ENCODE results near the gene SAA4.
"Not testable (repeated sequence)": the region's sequence is repeated elsewhere in the genome, so short reads cannot be mapped to it uniquely, and the experiment has no call there.

Gene SAA4

DNA sequence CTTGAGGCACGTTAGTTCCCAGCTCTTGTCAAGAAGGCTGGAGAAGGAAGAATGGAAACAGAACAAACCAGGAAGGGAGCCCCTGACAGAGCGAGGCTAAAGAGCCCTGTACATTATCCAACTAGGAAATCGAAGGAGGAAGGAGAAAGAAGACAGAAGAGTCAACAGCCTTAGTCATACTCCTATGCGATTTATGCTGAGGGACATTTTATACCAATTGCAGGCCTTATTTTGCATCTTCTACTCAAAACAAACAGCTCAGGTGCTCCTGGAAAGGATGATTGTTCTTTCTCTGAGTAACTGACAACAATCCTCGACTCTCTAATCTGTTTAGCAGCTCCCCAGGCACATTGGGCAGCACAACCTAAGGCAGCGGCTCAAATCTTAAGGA lies 10.6 kb upstream of the SAA4 start:
- in situ Hi-C loops (cut with HindIII; ENCODE audit: low sequenced_read_pairs), result not testable (repeated sequence)

- in situ Hi-C loops (cut with HindIII; ENCODE audit: low sequenced_read_pairs), result not testable (repeated sequence)
Measured at GRCh38 chr11:18246379-18247190, 10.0 kb upstream of the SAA4 start.

GRCh38 chr11:18245396-18245795 lies 8.8 kb upstream of the SAA4 start:
- in situ Hi-C loops (cut with HindIII; ENCODE audit: low sequenced_read_pairs), result no loop called here

DNA sequence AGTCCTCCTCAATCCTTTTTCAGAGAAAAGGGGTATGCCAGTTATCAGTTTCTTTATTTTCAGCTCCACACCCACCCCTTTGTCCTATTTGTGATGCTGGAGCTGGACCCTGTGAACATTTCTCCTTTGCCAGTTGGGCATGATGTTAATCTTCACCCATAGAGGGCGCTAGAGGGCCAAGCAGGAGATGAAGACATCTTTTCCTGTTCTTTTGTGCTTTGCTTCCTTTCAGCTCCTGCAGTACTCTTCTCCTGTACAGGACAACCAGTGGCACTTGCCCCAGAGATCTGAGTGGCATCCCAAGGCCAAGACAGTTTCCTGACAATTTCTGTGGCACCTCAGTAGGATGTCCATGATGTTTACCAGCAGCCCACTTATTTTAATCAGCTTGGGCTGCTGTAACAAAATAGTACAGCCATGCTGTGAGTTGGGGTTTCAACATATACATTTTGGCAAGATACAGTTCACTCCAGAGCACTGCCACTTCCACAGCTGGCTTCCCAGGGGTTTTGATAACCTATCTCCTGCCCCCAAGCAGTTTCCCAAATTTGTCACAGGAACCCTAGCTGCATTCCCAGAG lies 7.3 kb upstream of the SAA4 start:
- in situ Hi-C loops (cut with HindIII; ENCODE audit: low sequenced_read_pairs), result no loop called here

- in situ Hi-C loops (cut with HindIII; ENCODE audit: low sequenced_read_pairs), result no loop called here
Measured at GRCh38 chr11:18239655-18240054, 3.1 kb upstream of the SAA4 start.

GRCh38 chr11:18235394-18236334 lies 938 bp downstream of the SAA4 start:
- in situ Hi-C loops (cut with HindIII; ENCODE audit: low sequenced_read_pairs), result no loop called here

DNA sequence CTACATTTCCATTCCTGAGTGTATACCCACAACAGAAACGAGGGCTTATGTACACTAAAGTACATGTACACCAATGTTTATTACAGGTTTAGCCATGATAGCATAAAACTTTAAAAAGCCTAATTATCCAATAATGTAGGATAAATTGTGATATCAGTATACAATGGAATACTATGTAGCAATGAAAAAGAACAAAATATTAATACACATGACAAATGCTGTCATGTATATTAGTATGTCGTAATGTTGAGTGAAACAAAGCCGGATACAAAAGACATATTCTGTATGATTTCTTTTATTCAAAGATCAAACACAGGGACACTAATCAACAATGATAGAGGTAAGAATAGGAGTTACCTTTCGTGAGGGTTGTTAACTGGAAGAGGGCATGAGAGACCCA lies 2.7 kb downstream of the SAA4 start:
- in situ Hi-C loops (cut with HindIII; ENCODE audit: low sequenced_read_pairs), result no loop called here

DNA sequence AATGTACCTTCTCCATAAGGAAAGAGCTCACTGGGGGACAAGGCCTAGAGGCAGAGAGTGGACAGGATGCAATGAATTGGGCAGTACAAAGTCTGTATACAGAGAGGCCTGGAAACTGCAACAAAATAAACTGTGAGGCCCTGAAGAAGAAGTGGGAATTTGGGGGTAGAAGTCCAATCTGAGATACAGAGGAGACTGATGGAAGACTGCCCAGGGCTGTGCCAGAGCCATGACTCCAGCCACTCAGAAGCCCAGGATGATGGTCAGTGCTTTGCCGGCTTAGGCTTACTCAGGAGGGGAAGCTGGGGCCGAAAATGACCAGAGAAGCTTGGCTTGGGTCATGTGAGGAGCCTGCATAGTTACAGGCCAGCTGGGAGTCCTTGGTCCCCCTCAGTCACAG lies 5.7 kb downstream of the SAA4 start:
- in situ Hi-C loops (cut with HindIII; ENCODE audit: low sequenced_read_pairs), result no loop called here

- in situ Hi-C loops (cut with HindIII; ENCODE audit: low sequenced_read_pairs), result no loop called here
Measured at GRCh38 chr11:18229501-18229900, 7.1 kb downstream of the SAA4 start.

DNA sequence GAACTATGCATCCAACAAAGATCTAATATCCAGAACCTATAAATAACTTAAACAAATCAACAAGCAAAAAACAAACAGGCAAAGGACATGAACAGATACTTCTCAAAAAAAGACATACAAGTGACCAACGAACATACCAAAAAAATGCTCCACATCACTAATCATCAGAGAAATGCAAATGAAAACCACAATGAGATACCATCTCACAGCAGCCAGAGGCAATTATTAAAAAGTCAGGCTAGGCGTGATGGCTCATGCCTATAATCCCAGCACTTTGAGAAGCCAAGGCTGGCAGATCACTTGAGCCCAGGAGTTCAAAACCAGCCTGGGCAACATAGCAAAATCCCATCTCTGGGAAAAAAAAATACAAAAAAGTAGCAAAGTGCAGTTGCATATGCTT lies 10.7 kb downstream of the SAA4 start:
- in situ Hi-C loops (cut with HindIII; ENCODE audit: low sequenced_read_pairs), result no loop called here

GRCh38 chr11:18223591-18224387 lies 12.8 kb downstream of the SAA4 start:
- in situ Hi-C loops (cut with HindIII; ENCODE audit: low sequenced_read_pairs), result no loop called here

- in situ Hi-C loops (cut with HindIII; ENCODE audit: low sequenced_read_pairs), result no loop called here
Measured at GRCh38 chr11:18222814-18223421, 13.7 kb downstream of the SAA4 start.

DNA sequence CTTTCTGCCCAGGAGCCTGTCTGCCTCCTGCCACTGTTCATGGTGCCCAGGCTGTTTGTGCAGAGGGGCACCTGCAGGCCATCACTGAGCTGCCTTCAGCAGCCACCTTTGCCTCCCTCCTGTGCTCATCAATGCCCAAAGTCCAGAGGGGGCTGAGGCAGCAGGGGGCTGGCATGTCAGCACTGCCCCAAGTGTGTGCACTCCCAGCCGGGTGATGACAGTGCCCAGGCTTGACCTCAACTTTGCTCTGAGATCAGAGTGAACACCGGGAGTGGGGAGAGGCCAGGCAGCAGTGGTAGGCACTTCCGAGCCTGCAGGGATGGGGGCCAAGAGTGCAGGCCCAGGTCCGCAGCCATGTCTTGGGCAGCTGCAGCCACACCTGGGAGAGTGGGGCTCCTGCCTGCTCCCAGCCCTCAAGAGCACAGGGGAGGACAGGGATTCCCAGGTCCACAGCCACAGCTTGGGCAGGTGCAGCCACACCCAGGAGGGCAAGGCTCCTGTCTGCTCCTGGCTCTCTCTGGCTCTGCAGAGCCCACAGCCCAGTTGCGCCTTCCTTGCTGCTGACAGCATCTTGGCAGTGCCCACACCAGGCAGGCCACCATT lies 15.2 kb downstream of the SAA4 start:
- in situ Hi-C loops (cut with HindIII; ENCODE audit: low sequenced_read_pairs), result no loop called here

GRCh38 chr11:18209058-18209457 lies 27.5 kb downstream of the SAA4 start:
- in situ Hi-C loops (cut with HindIII; ENCODE audit: low sequenced_read_pairs), result no loop called here

GRCh38 chr11:18204771-18205170 lies 31.8 kb downstream of the SAA4 start:
- in situ Hi-C loops (cut with HindIII; ENCODE audit: low sequenced_read_pairs), result no loop called here

- in situ Hi-C loops (cut with HindIII; ENCODE audit: low sequenced_read_pairs), result no loop called here
Measured at GRCh38 chr11:18204220-18204619, 32.4 kb downstream of the SAA4 start.

DNA sequence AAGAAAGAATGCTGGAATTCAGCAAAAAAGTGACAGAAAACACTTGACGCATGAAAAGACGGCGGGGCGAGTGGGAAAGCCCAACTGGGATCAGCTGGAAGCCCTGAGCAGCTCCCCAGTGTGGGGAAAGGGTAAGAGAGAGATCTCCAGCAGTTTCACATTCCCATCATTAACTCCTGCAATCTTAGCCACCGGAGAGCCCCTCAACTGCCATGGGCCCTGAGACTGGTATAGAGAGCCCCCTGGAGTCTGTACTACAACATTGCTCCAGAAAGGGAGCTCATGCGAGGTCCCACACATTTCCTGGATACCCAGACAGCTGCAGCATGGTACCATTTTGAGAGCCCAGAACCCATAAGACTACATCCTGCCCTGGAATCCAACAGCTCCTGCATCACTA lies 32.9 kb downstream of the SAA4 start:
- in situ Hi-C loops (cut with HindIII; ENCODE audit: low sequenced_read_pairs), result no loop called here

- in situ Hi-C loops (cut with HindIII; ENCODE audit: low sequenced_read_pairs), result not testable (repeated sequence)
Measured at GRCh38 chr11:18197738-18198137, 38.9 kb downstream of the SAA4 start.

DNA sequence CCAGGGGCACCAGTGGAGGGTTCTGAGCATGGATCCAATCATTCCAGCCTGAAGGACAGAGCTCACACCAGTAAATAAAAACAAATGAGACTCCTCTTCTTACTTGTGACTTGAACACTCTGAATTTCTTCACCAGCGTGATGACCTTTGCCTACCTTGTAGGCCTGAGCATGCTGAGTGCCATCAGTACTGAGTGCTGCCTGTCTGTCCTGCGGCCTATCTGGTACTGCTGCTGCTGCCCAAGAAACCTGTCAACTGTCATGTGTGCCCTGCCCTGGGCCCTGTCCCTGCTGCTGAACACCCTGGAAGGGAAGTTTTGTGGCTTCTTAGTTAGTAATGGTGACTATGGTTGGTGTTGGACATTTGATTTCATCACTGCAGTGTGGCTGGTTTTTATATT lies 40.1 kb downstream of the SAA4 start:
- in situ Hi-C loops (cut with HindIII; ENCODE audit: low sequenced_read_pairs), result no loop called here

DNA sequence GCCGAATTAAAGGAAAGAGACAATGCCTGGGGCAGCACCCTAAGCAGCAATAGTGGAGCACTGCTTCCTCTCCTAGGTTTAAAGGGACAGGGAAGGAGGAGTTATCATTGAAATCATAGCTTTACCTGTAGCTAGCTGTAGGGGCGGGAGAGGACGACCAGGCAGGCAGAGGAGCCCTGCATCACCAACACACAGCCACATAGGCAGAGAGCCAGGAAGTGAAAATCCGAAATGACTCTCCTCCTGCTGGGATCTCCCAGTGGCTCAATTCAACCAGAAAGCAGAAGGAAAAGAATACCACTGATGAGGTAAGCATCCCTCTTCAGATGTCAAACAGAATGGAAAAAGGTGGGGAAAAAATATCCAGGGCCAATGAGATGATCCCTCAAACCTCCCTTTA lies 43.6 kb downstream of the SAA4 start:
- in situ Hi-C loops (cut with HindIII; ENCODE audit: low sequenced_read_pairs), result no loop called here

Data from endothelial cell of hepatic sinusoid (primary cell).